MCF 10A (cell line): ENCODE measurements around the gene TEAD1. TPM values are rescaled to one million over a fixed set of nuclear protein-coding genes. Genes with fewer than 3 reads are reported as not detected.

Experiments used
- BruUV-seq: library from RNA; stranded (reverse); fragments of 400-500 nt; replicated peaks from 2 replicates; lab custom pipeline; 2021; lab: Mats Ljungman, UMichigan
- CTCF ChIA-PET: fragments of 300-600 bp; sonication (Branson Sonifier 250); formaldehyde crosslinking; extraction: SDS; loops from one replicate; lab custom pipeline; 2021; ENCODE audit warnings: antibody characterized with exemption, inconsistent platforms; lab: Yijun Ruan, JAX
- POLR2A ChIA-PET: fragments of 300-600, 350-650 bp; sonication (Branson Sonifier 250); formaldehyde crosslinking; extraction: SDS; loops from one replicate; lab custom pipeline; 2020; ENCODE audit warnings: antibody characterized with exemption, inconsistent platforms; lab: Yijun Ruan, JAX
- DNase-seq: peaks from one replicate; pipeline ENCODE4 v3.0.0-alpha.2; 2018; ENCODE audit not compliant: unreplicated experiment
- H3K27ac Mint-ChIP-seq: one replicate; pipeline ENCODE4 v1.8.0; 2022; ENCODE audit warnings: mild to moderate bottlenecking, low read depth, mixed read lengths; ENCODE audit not compliant: unreplicated experiment
- H3K27me3 Mint-ChIP-seq: one replicate; pipeline ENCODE4 v1.8.0; 2022; ENCODE audit warnings: mixed read lengths; ENCODE audit not compliant: insufficient read depth, unreplicated experiment
- H3K36me3 Mint-ChIP-seq: one replicate; pipeline ENCODE4 v1.8.0; 2022; ENCODE audit warnings: mild to moderate bottlenecking, moderate library complexity, mixed read lengths; ENCODE audit not compliant: insufficient read depth, unreplicated experiment
- H3K4me1 Mint-ChIP-seq: one replicate; pipeline ENCODE4 v1.8.0; 2022; ENCODE audit warnings: mixed read lengths; ENCODE audit not compliant: insufficient read depth, unreplicated experiment
- H3K4me3 Mint-ChIP-seq: one replicate; pipeline ENCODE4 v1.8.0; 2022; ENCODE audit warnings: mild to moderate bottlenecking, moderate library complexity, mixed read lengths; ENCODE audit not compliant: unreplicated experiment
- H3K9me3 Mint-ChIP-seq: one replicate; pipeline ENCODE4 v1.8.0; 2022; ENCODE audit warnings: mixed read lengths; ENCODE audit not compliant: unreplicated experiment
- intact Hi-C: fragments of 100-400 bp; cut with micrococcal nuclease; formaldehyde crosslinking; loops from 2 replicates; pipeline ENCODE4 v1.14.1; 2022
- total RNA-seq: library from RNA; stranded (reverse); gene quantifications from 2 replicates; pipeline ENCODE4 v1.2.3, GENCODE V29; 2022
- TF ChIP-seq, protein P1 (sequence below): fragments of 200-600 bp; IDR thresholded peaks from one replicate; pipeline ENCODE4 v1.8.0; 2022; ENCODE audit warnings: antibody characterized with exemption, mild to moderate bottlenecking; ENCODE audit not compliant: unreplicated experiment

Gene TEAD1
- total RNA-seq, 1 experiment from 2014 or later = 123 TPM

- H3K9me3 Mint-ChIP-seq = no peaks in the 10 kb centered on the region
- no TSS peak for BruUV-seq
- peak overlapping the region; percentile 92 for H3K27ac Mint-ChIP-seq
- peaks cover 31% of the 10 kb centered on the region for H3K4me1 Mint-ChIP-seq
- intact Hi-C loops = loop anchor here (2.0 to 5.0 kb wide), 4 partner anchors 46 to 345 kb away; no protein-coding TSS in a partner anchor
- ChIA-PET CTCF (interaction anchor here (0.7 to 3.4 kb wide), 6 partner anchors 15 to 710 kb away, joined by 3 to 11 read pairs (median 6); no protein-coding TSS in a partner anchor), POLR2A (interaction anchor here (0.7 to 7.1 kb wide), 18 partner anchors 15 to 299 kb away, joined by 3 to 248 read pairs (median 16); partner anchors contain the start of gene PARVA)
- H3K4me3 Mint-ChIP-seq = peak overlapping the region; percentile 90
- TF ChIP-seq, protein P1, sequence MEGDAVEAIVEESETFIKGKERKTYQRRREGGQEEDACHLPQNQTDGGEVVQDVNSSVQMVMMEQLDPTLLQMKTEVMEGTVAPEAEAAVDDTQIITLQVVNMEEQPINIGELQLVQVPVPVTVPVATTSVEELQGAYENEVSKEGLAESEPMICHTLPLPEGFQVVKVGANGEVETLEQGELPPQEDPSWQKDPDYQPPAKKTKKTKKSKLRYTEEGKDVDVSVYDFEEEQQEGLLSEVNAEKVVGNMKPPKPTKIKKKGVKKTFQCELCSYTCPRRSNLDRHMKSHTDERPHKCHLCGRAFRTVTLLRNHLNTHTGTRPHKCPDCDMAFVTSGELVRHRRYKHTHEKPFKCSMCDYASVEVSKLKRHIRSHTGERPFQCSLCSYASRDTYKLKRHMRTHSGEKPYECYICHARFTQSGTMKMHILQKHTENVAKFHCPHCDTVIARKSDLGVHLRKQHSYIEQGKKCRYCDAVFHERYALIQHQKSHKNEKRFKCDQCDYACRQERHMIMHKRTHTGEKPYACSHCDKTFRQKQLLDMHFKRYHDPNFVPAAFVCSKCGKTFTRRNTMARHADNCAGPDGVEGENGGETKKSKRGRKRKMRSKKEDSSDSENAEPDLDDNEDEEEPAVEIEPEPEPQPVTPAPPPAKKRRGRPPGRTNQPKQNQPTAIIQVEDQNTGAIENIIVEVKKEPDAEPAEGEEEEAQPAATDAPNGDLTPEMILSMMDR = no peak
- no peaks in the 10 kb centered on the region for H3K27me3 Mint-ChIP-seq
- DNase-seq = peak; percentile 51
- peaks cover 31% of the 10 kb centered on the region for H3K36me3 Mint-ChIP-seq
These were observed 1.9 kb downstream of the TEAD1 start for GRCh38 chr11:12675951-12676711.

DNA sequence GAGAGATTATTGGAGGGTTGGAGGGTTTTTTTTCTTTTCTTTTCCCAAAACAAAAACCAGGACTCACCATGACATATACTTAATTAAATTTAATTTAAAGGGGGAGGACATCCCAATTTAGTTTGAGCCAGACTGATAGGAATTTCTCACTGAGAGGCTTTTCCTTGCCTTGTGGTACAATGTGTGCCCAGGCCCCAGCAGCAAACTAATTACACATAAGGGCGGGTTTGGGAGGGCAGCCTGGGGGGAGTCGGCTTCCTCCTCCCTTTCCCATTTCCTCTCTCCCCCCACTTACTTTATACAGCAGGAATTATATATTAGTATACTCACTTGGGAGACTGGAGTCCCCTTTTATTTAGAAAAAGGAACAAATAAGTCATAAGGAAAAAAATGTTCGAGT, 2.9 kb downstream of the TEAD1 start:
- ChIA-PET CTCF (interaction anchor here (0.7 to 3.4 kb wide), 7 partner anchors 14 to 709 kb away, joined by 3 to 11 read pairs (median 8); no protein-coding TSS in a partner anchor), POLR2A (interaction anchor here (0.7 to 7.1 kb wide), 24 partner anchors 14 to 300 kb away, joined by 3 to 248 read pairs (median 12); partner anchors contain the start of gene PARVA)
- H3K9me3 Mint-ChIP-seq = no peaks in the 10 kb centered on the region
- H3K4me3 Mint-ChIP-seq = peak overlapping the region; percentile 90
- H3K4me1 Mint-ChIP-seq = peaks cover 37% of the 10 kb centered on the region
- H3K36me3 Mint-ChIP-seq = peaks cover 41% of the 10 kb centered on the region
- no peaks in the 10 kb centered on the region for H3K27me3 Mint-ChIP-seq
- peak overlapping the region; percentile 92 for H3K27ac Mint-ChIP-seq
- intact Hi-C loops = loop anchor here (2.0 to 5.0 kb wide), 3 partner anchors 45 to 132 kb away; no protein-coding TSS in a partner anchor
- DNase-seq = peak; percentile 59
- TF ChIP-seq, protein P1 = no peak
- BruUV-seq = no TSS peak

DNA sequence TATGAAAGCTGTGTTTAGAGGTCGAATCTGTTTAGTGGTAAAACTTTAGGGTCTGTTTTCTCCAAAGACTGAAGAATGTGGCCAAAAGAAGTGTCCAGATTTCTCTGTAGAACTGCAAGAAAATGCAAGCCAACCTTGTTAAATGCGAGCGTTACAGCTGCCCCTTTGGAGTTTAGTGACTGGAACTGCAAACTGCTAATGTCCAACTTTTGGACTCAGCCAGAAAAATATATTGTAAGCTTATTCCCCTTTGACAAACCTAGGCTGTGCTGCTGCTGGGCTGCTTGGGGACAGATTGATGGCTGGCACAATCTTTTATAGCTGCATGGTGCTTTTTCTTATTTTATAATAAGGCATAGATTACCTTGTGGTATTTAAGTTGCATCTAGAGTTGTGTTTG, 3.9 kb downstream of the TEAD1 start:
- ChIA-PET POLR2A (interaction anchor here (0.6 to 7.1 kb wide), 33 partner anchors 13 to 1869 kb away, joined by 3 to 248 read pairs (median 4); partner anchors contain the start of gene PARVA), CTCF (interaction anchor here (0.7 to 3.4 kb wide), 15 partner anchors 13 to 348 kb away, joined by 3 to 11 read pairs (median 4); no protein-coding TSS in a partner anchor)
- Mint-ChIP-seq H3K4me1 (peaks cover 40% of the 10 kb centered on the region), H3K4me3 (peak overlapping the region; percentile 90), H3K36me3 (peaks cover 50% of the 10 kb centered on the region), H3K27me3 (no peaks in the 10 kb centered on the region), H3K9me3 (no peaks in the 10 kb centered on the region), H3K27ac (peak overlapping the region; percentile 92)
- intact Hi-C loops = loop anchor here (1.0 to 5.0 kb wide), 3 partner anchors 15 to 94 kb away; no protein-coding TSS in a partner anchor
- DNase-seq = no peak
- BruUV-seq = no TSS peak
- TF ChIP-seq, protein P1 = no peak
